Uterus (tissue), 4 donors: ENCODE measurements around the gene GPER1. TPM values are rescaled to one million over a fixed set of nuclear protein-coding genes. Genes with fewer than 3 reads are reported as not detected.

Experiments used
- DNase-seq, 2 donors: peaks; one replicate each; pipeline ENCODE4 v3.0.0-alpha.2; 2019 to 2020
- H3K27ac ChIP-seq, 2 donors: fragments of 200-600 bp; sonication (generic); 1 replicate in 1 of 2; 2 replicates in 1 of 2; pipeline ENCODE4 v1.5.1; 2016 to 2018
- H3K27me3 ChIP-seq, 2 donors: fragments of 200-600 bp; sonication (generic); one replicate each; pipeline ENCODE4 v1.5.1; 2018 to 2019; ENCODE audit warnings: control low read depth in 1 of 2
- H3K36me3 ChIP-seq, 2 donors: fragments of 200-600 bp; sonication (generic); one replicate each; pipeline ENCODE4 v1.5.1; 2019; ENCODE audit warnings: control low read depth in 1 of 2
- H3K4me1 ChIP-seq, 2 donors: fragments of 200-600 bp; sonication (generic); one replicate each; pipeline ENCODE4 v1.5.1; 2018 to 2019; ENCODE audit warnings: control low read depth in 1 of 2
- H3K4me3 ChIP-seq, 2 donors: fragments of 200-600 bp; sonication (generic); 1 replicate in 1 of 2; 2 replicates in 1 of 2; pipeline ENCODE4 v1.5.1; 2018 to 2019; ENCODE audit warnings: mild to moderate bottlenecking in 1 of 2
- H3K9me3 ChIP-seq, 2 donors: fragments of 200-600 bp; sonication (generic); one replicate each; pipeline ENCODE4 v1.5.1; 2019; ENCODE audit warnings: control low read depth in 1 of 2
- CTCF ChIP-seq, 4 experiments: fragments of 200-600 bp in 2 of 4; fragments of 450-650 bp in 2 of 4; sonication (generic) in 2 of 4; IDR thresholded peaks; one replicate each; pipeline ENCODE4 v1.5.1; 2016 to 2019; ENCODE audit warnings: antibody characterized with exemption in 4 of 4, mild to moderate bottlenecking in 2 of 4, moderate library complexity in 1 of 4
- POLR2A ChIP-seq, 2 donors: fragments of 450-650 bp; IDR thresholded peaks; one replicate each; pipeline ENCODE4 v1.6.1; 2016; ENCODE audit warnings: antibody characterized with exemption in 2 of 2, mild to moderate bottlenecking in 1 of 2, moderate library complexity in 1 of 2
- intact Hi-C: fragments of 100-400 bp; cut with DNase I; formaldehyde crosslinking; loops from one replicate; pipeline ENCODE4 v1.15.1; 2023; ENCODE audit warnings: low total_unique reads
- total RNA-seq, 4 donors: library from RNA; depleted of rRNA in 3 of 4; stranded (reverse); fragments of >200 nt in 3 of 4; gene quantifications; one replicate each; pipeline versions ENCODE4 v1.1.0 to v1.2.4, GENCODE V29; 2014 to 2023
- donor health status: DM: yes; HTN: yes; CAD: no.

GPER1 gene
- total RNA-seq, 4 donors from 2014 or later = 1.3 to 10.6 (median 5.0) TPM

GRCh38 chr7:1078985-1079384 lies 8.9 kb upstream of the GPER1 start:
- intact Hi-C loops = no loop called here
- H3K4me1 ChIP-seq = peaks cover 0 to 11% of the 10 kb centered on the region in 2 donors
- H3K4me3 ChIP-seq = no peak overlapping the region
- no peak for TF ChIP-seq CTCF (IDR thresholded peaks at IDR 0.05)
- no peak for TF ChIP-seq POLR2A (IDR thresholded peaks at IDR 0.05)
- no peak for DNase-seq
- no peaks in the 10 kb centered on the region for H3K9me3 ChIP-seq
- H3K36me3 ChIP-seq = no peaks in the 10 kb centered on the region
- H3K27me3 ChIP-seq = no peaks in the 10 kb centered on the region
- H3K27ac ChIP-seq = no peak overlapping the region

- H3K9me3 ChIP-seq = no peaks in the 10 kb centered on the region
- no peaks in the 10 kb centered on the region for H3K27me3 ChIP-seq
- DNase-seq = no peak
- H3K4me3 ChIP-seq = no peak overlapping the region
- H3K4me1 ChIP-seq = peaks cover 0 to 11% of the 10 kb centered on the region in 2 donors
- no peak overlapping the region for H3K27ac ChIP-seq
- intact Hi-C loops = no loop called here
- H3K36me3 ChIP-seq = no peaks in the 10 kb centered on the region
- no peak for TF ChIP-seq POLR2A (IDR thresholded peaks at IDR 0.05)
- TF ChIP-seq CTCF (IDR thresholded peaks at IDR 0.05) = no peak
Measured at GRCh38 chr7:1079546-1079945, 8.4 kb upstream of the GPER1 start.

GRCh38 chr7:1080252-1080920 lies 7.5 kb upstream of the GPER1 start:
- no peak overlapping the region for H3K4me3 ChIP-seq
- no peak for TF ChIP-seq POLR2A (IDR thresholded peaks at IDR 0.05)
- TF ChIP-seq CTCF (IDR thresholded peaks at IDR 0.05) = no peak
- intact Hi-C loops = no loop called here
- no peak for DNase-seq
- H3K4me1 ChIP-seq = peaks cover 0 to 11% of the 10 kb centered on the region in 2 donors
- H3K27me3 ChIP-seq = no peaks in the 10 kb centered on the region
- no peaks in the 10 kb centered on the region for H3K36me3 ChIP-seq
- no peaks in the 10 kb centered on the region for H3K9me3 ChIP-seq
- no peak overlapping the region for H3K27ac ChIP-seq

GRCh38 chr7:1080921-1081255 lies 7.0 kb upstream of the GPER1 start:
- Histone ChIP-seq H3K27me3 (no peaks in the 10 kb centered on the region), H3K27ac (no peak overlapping the region), H3K4me3 (no peak overlapping the region), H3K36me3 (no peaks in the 10 kb centered on the region), H3K4me1 (peaks cover 0 to 11% of the 10 kb centered on the region in 2 donors), H3K9me3 (no peaks in the 10 kb centered on the region)
- no peak for DNase-seq
- TF ChIP-seq POLR2A (IDR thresholded peaks at IDR 0.05) (no peak), CTCF (IDR thresholded peaks at IDR 0.05) (no peak)
- intact Hi-C loops = no loop called here

GRCh38 chr7:1081336-1081735 lies 6.6 kb upstream of the GPER1 start:
- Histone ChIP-seq H3K27me3 (no peaks in the 10 kb centered on the region), H3K27ac (no peak overlapping the region), H3K9me3 (no peaks in the 10 kb centered on the region), H3K36me3 (no peaks in the 10 kb centered on the region), H3K4me3 (no peak overlapping the region), H3K4me1 (peaks cover 0 to 11% of the 10 kb centered on the region in 2 donors)
- DNase-seq = no peak
- intact Hi-C loops = no loop called here
- TF ChIP-seq POLR2A (IDR thresholded peaks at IDR 0.05) (no peak), CTCF (IDR thresholded peaks at IDR 0.05) (no peak)
